ENCODE measurements around the gene OR10T2.

DNA sequence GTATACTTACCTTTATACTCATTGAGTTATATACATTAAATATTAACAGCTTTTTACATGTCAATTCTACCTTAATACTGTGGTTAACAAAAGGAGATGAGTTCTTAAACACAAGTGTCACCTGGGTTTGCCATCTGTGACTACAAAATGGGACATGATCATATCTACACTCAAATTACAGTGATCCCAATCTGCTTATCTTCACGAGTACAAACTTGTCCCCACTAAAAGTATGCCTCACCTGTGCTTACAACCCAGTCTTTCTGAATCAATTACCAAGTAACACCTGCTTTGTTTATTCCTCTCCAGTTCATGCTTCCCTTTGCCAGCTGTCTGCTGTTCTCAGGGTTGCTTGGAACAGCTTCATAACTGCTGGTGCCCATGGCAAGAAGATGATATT is 36.8 kb downstream of the OR10T2 start:
- TF ChIP-seq FOXP2 (optimal IDR thresholded peaks at IDR 0.05; ENCODE audit: borderline replicate concordance, extremely low read depth, extremely low read length, insufficient read depth) (no peak), SIN3A (IDR thresholded peaks at IDR 0.05; ENCODE audit: borderline replicate concordance, insufficient read depth, low read length) (no peak), POLR2AphosphoS5 (IDR thresholded peaks at IDR 0.05; ENCODE audit: low read depth, low read length) (no peak), TAF1 (IDR thresholded peaks at IDR 0.05; ENCODE audit: borderline replicate concordance, insufficient read depth, low read length) (no peak)
- TF ChIP-seq, protein P1, sequence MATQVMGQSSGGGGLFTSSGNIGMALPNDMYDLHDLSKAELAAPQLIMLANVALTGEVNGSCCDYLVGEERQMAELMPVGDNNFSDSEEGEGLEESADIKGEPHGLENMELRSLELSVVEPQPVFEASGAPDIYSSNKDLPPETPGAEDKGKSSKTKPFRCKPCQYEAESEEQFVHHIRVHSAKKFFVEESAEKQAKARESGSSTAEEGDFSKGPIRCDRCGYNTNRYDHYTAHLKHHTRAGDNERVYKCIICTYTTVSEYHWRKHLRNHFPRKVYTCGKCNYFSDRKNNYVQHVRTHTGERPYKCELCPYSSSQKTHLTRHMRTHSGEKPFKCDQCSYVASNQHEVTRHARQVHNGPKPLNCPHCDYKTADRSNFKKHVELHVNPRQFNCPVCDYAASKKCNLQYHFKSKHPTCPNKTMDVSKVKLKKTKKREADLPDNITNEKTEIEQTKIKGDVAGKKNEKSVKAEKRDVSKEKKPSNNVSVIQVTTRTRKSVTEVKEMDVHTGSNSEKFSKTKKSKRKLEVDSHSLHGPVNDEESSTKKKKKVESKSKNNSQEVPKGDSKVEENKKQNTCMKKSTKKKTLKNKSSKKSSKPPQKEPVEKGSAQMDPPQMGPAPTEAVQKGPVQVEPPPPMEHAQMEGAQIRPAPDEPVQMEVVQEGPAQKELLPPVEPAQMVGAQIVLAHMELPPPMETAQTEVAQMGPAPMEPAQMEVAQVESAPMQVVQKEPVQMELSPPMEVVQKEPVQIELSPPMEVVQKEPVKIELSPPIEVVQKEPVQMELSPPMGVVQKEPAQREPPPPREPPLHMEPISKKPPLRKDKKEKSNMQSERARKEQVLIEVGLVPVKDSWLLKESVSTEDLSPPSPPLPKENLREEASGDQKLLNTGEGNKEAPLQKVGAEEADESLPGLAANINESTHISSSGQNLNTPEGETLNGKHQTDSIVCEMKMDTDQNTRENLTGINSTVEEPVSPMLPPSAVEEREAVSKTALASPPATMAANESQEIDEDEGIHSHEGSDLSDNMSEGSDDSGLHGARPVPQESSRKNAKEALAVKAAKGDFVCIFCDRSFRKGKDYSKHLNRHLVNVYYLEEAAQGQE (IDR thresholded peaks at IDR 0.05; ENCODE audit: insufficient read depth in 1 of 2, low read depth in 2 of 2, low read length in 2 of 2): no peak

Measured in PFSK-1 (cell line).